ENCODE measurements around the gene ADAMTS17. TPM values are rescaled to one million over a fixed set of nuclear protein-coding genes. Genes with fewer than 3 reads are reported as not detected.

The ADAMTS17 gene
- total and polyA plus RNA-seq, 9 of the 15 experiments (the other 6 are each of a cell fraction or from before 2014, with no cell fraction given): 0.01 to 0.14 (median 0.07) TPM; not detected in 6

DNA sequence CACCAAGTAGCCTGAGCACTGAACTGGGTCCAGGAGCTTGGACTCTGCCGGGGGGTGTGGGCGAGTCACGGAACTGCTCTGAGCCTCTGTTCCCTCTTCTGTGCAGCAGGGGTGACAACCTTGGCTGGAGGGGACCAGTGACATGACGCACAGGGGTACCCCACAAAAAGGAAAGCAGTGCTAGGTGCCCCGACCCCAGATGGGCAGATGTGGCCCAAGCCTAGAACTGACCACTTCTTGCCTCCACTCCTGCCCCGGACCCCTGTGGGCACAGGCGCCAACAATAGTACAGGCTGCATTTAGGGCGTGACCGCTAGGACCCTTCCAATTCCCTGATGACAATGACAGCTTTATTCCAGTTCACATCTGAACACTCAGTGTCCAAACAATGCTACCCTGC, 352.7 kb downstream of the ADAMTS17 start:
- ChIA-PET POLR2A (no interaction called here), CTCF (ENCODE audit: low intra/inter-chr PET ratio) (interaction anchor here (0.6 kb wide), 1 partner anchor 306 kb away, joined by 4 read pairs; no protein-coding TSS in a partner anchor)
- intact Hi-C loops (cut with micrococcal nuclease) (no loop called here), in situ Hi-C loops (cut with MboI) (no loop called here)
- 5% methylated on average over 8 of the region's 9 CpGs for WGBS (ENCODE audit: insufficient coverage, low coverage, missing lambda C conversion rate)
- TF ChIP-seq DNMT1 (IDR thresholded peaks at IDR 0.05) (no peak), ZBTB17 (CRISPR knock-in tag; IDR thresholded peaks at IDR 0.05) (no peak), ZNF583 (CRISPR knock-in tag; IDR thresholded peaks at IDR 0.05) (no peak), MED1 (CRISPR knock-in tag; IDR thresholded peaks at IDR 0.05; ENCODE audit: borderline replicate concordance) (no peak), JUNB (CRISPR knock-in tag; conservative IDR thresholded peaks at IDR 0.05) (no peak), HNRNPK (IDR thresholded peaks at IDR 0.05; ENCODE audit: low read depth, low read length, poor library complexity, severe bottlenecking) (no peak), ZNF586 (CRISPR knock-in tag; conservative IDR thresholded peaks at IDR 0.05) (no peak), ZNF311 (CRISPR knock-in tag; IDR thresholded peaks at IDR 0.05) (no peak), ZNF584 (CRISPR knock-in tag; IDR thresholded peaks at IDR 0.05; ENCODE audit: low read depth) (no peak), POLR3G (IDR thresholded peaks at IDR 0.05; ENCODE audit: extremely low read depth, insufficient read length, insufficient replicate concordance) (no peak), SRSF1 (IDR thresholded peaks at IDR 0.05; ENCODE audit: low read depth, low read length) (no peak)
- TF ChIP-seq, protein P1, sequence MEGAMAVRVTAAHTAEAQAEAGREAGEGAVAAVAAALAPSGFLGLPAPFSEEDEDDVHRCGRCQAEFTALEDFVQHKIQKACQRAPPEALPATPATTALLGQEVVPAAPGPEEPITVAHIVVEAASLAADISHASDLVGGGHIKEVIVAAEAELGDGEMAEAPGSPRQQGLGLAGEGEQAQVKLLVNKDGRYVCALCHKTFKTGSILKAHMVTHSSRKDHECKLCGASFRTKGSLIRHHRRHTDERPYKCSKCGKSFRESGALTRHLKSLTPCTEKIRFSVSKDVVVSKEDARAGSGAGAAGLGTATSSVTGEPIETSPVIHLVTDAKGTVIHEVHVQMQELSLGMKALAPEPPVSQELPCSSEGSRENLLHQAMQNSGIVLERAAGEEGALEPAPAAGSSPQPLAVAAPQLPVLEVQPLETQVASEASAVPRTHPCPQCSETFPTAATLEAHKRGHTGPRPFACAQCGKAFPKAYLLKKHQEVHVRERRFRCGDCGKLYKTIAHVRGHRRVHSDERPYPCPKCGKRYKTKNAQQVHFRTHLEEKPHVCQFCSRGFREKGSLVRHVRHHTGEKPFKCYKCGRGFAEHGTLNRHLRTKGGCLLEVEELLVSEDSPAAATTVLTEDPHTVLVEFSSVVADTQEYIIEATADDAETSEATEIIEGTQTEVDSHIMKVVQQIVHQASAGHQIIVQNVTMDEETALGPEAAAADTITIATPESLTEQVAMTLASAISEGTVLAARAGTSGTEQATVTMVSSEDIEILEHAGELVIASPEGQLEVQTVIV (CRISPR knock-in tag; IDR thresholded peaks at IDR 0.05; ENCODE audit: borderline replicate concordance): no peak
- H3K4me1 ChIP-seq (replicated peaks in 1 of 2; ENCODE audit: control insufficient read depth in 2 of 2, insufficient read depth in 2 of 2, low read length in 2 of 2): no peaks in the 10 kb centered on the region; a peak in 2 of 5 replicates
- H3K9ac ChIP-seq (ENCODE audit: insufficient read depth in 1 of 2, low read depth in 2 of 2, low read length in 2 of 2): no peak overlapping the region
- no peak for FAIRE-seq
- no peak overlapping the region for H3K27ac ChIP-seq (ENCODE audit: extremely low read depth, low read depth, low read length)
- no peak overlapping the region for H3K4me3 ChIP-seq
- no peak for DNase-seq (ENCODE audit: extremely low read depth in 1 of 4, low spot score in 3 of 4)
- no peaks in the 10 kb centered on the region for H3K79me2 ChIP-seq (ENCODE audit: control insufficient read depth, insufficient read depth, low read length)
- H3K27me3 ChIP-seq (ENCODE audit: control insufficient read depth in 2 of 2, insufficient read depth in 2 of 2, low read length in 2 of 2): peaks cover 10 to 32% of the 10 kb centered on the region in 2 experiments; a peak in 4 of 5 replicates
- no peaks in the 10 kb centered on the region for H3K36me3 ChIP-seq (ENCODE audit: control insufficient read depth, insufficient read depth, low read length)
- H3K4me2 ChIP-seq (ENCODE audit: insufficient read depth, low read length): no peak overlapping the region
- ATAC-seq: no peak
- no peaks in the 10 kb centered on the region for H3K9me1 ChIP-seq (ENCODE audit: control insufficient read depth, insufficient read depth, low read length)
- H4K20me1 ChIP-seq (replicated peaks; ENCODE audit: control insufficient read depth, insufficient read depth, low read length): no peaks in the 10 kb centered on the region
- BruUV-seq (replicated peaks): no TSS peak
- H2AFZ ChIP-seq (ENCODE audit: low read depth, low read length): no peak overlapping the region
- no peaks in the 10 kb centered on the region for H3K9me3 ChIP-seq (replicated peaks; ENCODE audit: control insufficient read depth, insufficient read depth, low read depth, low read length)
